Activated T-cell treated with anti-CD3 and anti-CD28 coated beads, Interleukin-2, amount 50 U/mL, for 1 hour (primary cell): ENCODE measurements around the gene DNAH6.
"Not testable (repeated sequence)": the region's sequence is repeated elsewhere in the genome, so short reads cannot be mapped to it uniquely, and the experiment has no call there.

Source experiments
- DNase-seq: peaks from one replicate; pipeline ENCODE4 v3.0.0-alpha.2; 2020

Gene DNAH6

DNA sequence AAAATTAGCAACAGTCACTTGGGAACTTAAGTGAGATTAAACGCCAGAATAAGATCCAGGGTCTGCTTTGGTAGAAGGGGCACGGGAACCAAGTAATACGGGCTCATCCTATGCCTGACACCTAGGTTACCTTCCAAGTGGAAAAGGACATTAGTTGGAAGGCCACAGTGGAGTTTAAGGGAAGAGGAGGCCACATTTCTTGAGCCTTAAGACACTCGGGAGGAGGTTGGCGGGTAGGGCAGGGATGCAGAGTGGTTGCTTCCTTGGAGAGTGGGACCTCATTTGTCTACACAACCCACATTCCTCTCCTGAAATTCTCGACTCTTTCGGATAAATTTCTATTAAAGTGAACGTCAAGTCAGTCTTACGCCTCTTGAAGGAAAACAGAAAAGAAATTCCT lies 510 bp upstream of the DNAH6 start:
- no peak for DNase-seq

DNA sequence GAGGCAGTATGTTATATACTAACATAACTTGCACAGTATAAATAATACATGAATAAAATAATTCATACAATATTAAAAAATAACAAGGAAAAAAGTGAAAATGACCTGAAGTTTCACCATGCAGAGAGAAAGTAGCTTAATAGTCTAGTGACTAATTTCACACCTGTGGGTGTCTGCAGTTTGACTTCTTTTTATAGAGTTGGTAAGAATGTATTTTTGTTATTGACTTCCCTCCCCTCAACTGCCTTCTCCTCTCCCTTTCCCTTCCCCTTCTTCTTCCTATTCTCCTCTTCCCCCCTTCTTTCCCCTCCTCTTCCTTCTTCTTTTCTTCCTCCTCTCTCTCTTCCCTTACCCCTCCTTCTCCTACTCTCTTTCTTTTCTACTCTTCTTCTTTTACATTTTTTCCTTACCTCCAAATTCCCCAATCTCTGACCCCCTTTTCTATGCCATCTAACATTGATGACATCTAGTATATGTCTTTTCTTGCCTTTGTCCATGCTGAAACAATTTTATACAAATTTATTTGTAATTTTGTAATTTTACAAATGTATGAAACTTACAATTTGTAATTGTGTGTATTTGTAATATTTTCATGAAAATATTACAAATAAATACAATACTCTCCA lies 3.1 kb downstream of the DNAH6 start:
- DNase-seq: no peak

DNA sequence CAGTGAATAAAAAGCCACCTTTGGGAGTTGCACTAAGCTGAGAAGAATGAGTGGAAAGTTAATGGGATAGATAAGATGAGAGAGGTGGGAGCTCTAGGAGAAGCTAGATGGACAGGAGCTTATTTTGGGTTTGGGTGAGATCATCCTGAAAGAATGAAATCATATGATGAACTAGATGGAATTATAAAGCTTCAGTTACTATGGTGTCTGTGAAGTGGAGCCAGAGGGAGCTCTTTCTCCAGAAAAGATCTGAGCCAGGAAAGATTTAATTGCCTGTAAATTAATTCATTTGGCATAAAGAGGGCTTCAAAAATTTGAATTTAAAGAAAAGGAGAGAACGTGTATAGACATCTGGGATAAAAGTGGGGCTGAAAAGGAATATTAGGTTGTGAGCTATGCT lies 10.3 kb downstream of the DNAH6 start:
- no peak for DNase-seq

DNA sequence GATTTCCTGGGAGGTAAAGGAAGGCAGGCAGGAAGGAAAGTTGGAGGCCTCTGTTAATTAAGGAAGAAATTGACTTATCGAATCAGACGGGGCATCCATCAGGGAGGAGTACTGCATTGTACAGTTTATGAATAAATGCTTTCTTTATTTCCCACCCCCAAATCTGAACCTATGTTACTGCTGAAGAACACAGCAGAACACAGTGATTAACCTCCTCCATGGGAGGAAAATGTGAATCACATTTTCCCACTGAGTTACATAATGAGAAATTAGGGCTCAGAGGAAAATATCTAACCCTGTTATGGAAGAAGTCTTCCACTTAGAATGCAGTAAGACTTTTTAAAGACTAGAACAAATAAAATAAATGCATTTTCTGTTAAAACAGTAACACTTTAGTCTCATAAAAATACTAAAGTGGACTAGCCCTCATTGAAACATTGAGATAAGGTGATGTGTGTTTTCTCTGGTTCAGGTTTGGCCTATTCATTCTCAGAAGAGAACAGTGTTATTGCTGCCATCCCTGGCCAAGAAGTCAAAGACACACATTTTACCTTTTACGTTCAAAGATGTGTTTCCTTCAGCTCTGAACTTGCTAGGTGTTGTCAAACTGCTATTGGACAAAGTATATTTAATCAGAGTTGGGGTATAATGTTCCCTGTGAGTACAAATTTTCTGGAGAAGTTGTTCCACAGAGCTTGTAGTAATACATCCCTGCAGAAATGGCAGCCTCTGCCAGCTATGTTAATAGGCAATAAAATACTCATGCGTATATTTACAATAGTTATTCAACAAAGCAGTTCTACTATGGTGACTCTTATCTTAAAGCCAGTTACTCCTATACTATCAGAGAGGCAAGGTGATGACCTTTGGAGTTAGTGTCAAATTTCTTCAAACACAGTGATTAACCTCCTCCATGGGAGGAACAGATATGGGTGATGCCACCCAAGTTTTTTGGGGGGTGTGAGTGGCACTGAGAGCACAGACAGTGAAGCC lies 11.1 kb downstream of the DNAH6 start:
- DNase-seq: no peak

DNA sequence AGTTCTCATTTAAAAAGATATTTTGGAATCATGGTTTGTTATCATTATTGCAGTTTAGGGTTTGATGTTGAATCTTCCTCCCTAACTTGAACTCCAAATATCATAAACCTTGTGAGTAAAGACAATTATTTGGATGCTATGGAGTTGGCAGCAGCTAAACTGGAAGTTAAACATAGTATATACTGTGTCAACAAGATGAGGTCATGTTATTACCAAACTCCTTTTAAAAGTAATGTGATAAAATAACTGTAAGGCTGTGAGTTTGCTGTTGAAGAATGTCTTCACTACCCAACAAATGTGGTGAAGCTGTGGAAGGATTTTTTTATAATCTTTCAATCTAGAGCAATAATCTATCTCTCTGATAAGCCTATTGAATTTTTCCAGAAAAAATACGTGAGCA lies 16.0 kb downstream of the DNAH6 start:
- DNase-seq: no peak

DNA sequence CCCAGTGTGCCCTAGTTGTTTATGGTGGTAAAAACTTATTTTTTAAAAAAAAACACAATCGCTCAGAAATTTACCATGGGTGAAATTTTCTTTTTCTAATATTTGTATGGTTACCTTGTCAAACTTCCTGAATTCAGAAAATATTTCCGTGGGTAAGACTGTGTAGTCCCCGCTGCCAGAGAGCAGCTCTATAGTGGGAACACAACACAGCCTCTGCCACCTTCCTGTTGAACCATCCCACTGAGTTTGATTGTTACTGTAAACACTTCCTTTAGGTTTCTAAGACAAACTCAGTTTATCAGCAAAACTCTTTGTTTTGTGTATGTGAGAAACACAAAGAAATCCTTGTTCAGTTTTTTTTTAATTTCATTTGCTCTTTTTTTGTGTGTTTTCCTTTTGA lies 17.9 kb downstream of the DNAH6 start:
- no peak for DNase-seq

DNA sequence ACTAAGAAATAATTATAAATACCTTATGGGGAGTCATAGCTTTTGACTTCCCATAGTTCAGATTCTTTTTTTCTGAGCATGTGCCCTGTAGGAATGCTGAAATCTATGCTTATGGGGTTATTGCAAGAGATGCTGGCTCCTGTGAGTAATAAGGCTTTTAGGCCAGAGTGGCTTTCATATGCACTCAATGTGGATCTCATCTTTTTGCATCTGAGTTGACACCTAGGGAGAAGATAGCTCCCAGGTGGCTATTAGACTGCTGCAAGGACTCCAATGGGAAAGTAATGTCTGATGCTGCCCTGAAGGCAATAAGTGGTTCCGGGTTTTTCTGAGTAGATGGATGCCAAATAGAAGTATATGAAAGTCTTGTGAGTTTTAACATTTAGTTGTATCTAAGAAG lies 21.0 kb downstream of the DNAH6 start:
- DNase-seq: no peak

DNA sequence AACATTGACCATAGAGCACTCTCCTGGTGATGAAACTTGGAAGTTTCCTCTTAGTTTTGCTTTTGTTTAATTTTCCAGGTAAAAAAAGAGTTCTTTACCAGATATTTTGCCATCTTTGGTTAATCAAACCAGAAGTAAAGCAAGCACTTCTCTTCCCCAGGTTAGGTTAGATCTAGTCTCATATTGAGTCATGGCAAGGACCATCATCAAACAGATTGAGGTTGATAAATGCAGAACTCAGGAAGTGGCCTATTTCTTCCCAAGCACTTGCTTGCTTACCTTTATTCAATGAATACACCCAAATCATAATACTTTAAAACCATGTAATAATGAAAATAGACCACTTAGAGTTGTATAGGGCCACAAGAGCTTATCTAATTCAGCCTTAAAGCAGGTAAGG lies 23.4 kb downstream of the DNAH6 start:
- no peak for DNase-seq

DNA sequence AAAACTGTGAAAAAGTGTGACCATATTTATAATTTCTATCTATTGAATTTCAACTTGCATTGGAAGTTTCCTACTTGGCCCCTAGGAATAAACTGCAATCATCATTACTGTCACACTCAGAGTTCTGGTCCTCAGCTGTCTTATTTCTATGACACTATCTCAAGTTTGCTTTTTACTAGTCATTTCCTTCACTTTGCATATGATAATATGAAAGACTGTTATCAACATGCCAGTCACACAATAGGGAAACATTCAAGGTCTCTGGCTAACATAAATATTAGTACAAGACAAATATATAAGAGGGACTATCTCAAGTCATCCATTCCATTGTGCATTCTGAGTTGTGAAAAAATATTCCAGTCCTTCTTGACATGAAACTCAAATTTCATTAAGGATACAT lies 28.7 kb downstream of the DNAH6 start:
- no peak for DNase-seq

DNA sequence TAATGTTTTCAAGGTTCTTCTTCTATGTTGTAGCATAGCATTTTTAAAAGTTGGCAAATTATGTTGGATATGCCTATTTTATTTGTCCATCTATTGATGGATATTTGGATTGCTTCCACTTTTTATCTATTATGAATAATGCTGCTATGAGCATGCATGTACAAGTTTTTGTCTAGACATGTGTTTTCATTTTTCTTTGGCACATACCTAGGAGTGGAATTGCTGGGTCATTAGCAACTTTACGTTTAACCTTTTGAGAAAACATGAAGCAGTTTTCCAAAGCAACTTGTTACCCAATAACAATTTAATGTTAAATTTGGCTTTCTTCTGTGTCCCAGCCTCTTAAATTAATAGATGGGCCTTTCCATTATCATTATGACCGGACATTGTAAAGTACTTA lies 30.3 kb downstream of the DNAH6 start:
- DNase-seq: no peak

DNA sequence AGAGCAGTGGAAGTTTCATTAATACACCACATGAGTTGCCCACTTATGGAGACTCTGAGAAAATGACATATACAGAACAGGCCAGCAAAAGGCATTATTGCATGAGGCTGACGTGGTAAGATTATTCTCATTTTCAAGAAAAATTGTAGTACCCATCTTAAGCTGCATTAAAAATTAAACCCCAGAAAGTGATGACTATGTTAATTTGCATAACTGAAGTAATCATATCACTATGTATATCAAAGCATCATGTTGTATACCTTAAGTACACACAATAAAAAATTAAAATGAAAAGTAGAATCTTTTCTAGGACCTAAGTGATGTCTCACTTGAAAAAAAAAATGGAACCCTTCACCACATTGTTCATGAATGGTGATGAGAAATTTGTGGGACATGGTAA lies 32.0 kb downstream of the DNAH6 start:
- DNase-seq: no peak

DNA sequence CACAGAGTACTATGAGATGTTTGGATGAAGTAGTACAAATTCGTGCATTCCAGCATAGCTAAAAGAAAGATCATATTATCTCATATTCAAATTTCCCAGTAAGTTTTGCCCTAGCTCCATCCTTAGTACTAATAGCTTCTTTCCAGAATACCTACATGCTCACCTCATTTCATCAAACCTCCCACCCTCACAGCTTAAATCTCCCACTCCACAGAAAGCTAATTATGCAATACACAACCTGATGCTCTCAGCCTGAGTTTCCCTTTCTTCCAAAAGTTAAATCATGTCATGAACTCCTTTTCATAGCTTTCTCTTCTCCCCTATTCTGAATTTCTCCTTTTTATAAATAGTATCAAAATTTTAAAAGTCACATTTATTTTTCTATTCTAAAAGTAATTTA lies 34.6 kb downstream of the DNAH6 start:
- no peak for DNase-seq

DNA sequence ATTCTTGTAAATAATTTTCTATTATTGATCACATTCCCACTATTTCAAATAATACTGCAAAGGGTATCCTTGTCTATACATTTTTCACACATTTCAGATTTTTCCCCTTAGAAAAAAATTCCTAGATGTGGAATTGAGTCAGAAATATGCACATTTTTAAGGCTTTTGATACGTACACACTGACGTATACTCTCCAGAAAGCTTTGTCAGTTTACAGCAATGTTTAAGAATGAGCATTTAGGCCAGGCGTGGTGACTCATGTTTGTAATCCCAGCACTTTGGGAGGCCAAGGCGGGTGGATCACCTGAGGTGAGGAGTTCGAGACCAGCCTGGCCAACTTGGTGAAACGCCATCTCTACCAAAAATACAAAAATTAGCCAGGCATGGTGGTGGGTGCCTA lies 35.2 kb downstream of the DNAH6 start:
- not testable (repeated sequence) for DNase-seq

DNA sequence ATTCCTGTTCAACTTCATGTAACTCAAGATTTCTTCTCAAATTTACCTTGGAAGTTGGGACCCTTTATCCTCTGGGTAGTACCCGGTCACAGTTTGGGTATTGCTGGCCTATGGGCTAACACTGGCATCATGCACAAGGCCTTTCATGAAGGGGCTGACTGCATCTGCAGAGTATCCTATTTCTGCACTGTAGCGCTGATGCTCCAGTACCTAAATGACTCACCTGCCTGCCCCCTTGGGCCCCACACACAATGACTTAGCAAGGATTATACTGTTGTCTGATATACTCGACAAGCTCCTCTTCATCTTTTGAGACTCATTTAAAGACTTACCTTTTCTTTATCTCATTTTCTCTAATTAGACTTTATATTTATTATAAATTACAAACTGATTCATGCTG lies 39.9 kb downstream of the DNAH6 start:
- no peak for DNase-seq

DNA sequence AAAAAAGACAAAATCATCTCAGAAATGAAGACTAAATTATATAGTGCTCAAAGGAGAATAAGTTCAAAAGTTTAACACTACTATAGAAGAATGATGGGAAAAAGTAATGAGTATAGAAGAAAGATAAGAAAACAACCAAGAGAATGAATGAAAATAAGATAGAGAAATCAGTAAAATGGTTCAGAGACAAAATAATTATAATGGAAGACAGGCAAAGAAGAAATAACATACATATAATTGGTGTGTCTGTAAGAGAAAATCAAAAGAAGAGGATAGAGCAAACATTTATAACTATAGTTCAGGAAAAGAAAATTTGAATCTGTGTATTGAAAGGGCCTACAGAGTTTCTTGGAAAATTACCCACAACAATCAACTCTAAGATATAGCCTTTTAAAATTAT lies 43.5 kb downstream of the DNAH6 start:
- DNase-seq: no peak

DNA sequence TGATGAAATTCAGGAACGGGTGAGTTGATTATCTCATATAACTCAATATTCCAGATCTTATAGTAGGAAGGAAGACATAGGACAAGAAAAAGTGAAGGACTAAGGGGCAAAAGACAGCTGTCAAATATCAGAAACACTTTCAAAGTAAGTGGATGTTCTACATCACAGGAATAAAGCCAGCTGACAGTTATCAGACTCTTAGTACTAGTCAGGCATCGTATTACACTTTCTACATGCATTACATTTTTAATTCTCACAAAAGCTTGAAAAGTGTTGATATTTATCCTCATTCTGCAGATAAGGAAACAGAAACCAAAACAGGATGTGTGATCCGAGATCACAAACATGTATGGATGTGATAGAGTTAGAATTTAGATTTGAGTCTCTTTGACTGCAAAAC lies 63.4 kb downstream of the DNAH6 start:
- no peak for DNase-seq

DNA sequence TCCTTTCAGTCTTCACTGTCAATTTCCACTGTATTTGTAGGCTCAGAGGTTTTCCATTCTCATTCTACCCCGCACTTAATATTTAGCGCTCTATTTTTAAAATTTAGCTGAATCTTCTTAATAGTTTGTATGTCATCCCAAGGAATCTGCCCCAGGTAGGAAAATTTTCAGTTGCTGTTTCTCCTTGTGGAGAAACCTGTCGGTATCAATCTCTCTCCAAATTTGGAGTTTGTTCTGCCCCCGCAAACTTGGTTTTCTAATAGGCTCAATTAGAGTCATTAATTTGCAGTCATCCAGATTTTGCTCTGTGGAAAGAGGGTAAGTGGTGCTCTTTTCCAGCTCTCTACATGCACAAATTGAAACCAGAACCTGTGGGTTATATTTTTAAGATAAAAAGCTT lies 87.6 kb downstream of the DNAH6 start:
- DNase-seq: no peak

DNA sequence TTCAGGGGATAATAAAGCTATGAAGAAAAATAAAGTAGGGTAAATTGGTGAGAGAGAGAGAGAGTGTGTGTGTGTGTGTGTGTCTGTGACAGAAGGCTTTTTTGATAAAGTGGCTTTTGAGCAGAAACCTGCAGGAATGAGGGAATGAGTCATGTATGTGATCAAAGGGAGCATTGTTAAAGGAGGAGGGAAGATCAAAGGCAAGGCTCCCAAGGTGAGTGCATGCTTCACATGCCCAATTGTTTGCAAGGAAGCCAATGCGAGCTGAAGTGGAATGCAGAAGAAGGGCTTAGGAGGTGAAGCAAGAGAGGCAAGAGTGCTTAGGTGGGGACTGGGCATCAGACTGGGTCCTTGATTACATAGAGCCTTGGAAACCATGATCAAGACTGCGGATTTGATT lies 96.8 kb downstream of the DNAH6 start:
- no peak for DNase-seq

DNA sequence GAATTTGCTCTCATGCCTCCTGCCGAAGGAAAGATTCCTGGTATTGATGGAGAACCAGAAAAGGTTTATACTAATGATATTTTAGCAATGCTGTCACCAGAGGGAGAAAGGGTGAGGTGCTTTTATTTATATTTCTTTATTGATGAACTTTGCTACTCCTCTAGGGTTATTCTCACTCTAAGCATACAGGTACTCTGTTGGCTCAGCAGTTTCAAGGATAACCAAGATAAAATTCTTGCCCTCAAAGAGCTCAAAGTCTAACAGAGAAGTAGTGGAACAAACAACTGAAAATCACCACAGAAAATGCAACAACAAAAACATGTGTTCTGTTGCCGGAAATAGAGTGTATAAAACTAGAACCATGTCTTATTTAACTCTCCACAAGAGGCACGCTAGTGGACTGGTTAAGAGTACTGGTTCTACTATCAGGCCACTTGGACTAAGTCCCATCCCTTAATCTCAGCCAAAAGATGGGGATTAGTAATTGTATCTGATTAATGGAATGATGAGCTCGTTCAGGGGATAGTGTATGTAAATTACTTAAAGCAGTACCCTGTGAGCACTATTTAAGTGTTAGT lies 103.6 kb downstream of the DNAH6 start:
- DNase-seq: no peak

DNA sequence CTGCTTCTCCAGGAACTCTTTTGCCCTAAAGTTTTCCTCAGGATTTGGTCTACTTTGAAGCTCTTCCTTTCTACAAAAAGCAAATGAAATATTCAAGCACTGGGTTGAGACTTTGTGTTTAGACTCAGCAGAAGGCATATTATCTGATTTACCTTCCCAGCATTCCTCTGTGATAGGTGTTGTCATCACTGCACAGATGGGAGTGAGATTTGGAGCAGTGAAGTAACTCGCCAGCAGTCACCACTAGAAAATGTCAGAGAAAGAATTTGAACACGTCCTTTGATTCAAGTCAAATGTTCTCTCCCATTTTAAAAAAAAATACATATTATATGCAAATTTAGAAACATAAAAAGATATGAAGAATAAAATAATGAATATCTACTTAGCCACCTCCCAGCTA lies 112.2 kb downstream of the DNAH6 start:
- DNase-seq: no peak

DNA sequence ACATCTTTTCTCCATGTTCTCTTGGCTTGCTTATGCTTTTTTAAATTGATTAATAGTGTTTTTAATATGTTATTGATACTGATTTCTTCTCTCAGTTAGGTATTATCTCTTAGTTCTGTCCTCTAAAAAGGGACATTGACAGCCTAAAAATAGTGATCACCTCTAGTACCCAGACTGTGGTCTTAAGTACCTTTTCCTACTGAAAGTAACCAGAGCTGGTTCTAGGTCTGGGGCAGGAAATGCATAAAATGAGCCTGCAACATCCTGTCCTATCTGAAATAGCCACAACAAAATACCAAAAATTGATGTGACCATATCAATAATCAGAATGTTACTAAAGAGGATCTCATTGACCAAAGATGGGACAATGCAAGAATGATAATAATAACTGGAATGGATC lies 113.3 kb downstream of the DNAH6 start:
- no peak for DNase-seq

DNA sequence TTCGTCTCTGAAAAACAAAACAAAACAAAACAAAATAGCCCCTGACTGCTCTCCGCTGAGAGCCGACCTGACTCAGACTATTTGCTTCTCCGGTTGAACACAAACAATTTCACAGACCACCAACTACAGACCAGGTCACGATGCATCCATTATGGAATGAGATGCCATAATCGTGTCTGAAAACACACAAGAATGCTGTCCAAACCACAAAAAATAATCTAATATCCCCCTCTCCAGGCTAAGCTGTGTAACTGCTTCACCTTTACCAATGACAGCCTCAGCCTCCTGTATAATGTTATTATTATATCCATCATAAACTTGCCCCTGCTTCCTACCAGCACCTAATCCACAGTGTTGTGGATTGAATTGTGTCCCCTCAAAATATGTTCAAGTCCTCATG lies 114.7 kb downstream of the DNAH6 start:
- no peak for DNase-seq

DNA sequence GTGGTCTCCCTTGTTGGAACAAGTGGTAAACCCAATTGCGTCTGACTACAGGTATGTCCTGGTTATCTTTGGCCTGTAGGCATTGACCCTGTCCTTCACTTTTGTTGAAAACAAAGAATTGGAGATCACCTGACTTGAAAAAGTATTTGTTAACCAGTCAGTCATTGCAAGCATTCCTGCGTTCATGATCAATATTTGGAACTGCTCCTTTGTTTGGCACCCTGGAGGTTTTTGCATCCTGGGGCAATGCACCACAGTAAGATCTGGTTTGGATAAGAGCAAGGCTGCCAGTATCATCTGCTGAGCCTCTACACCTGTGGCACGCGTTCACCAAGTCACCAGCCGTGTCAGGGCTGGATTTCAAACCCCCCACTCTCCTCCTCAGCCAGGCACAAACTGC lies 115.7 kb downstream of the DNAH6 start:
- no peak for DNase-seq
